GM18507 (cell line): Measurements from ENCODE around the gene AGO1.
A peak's percentile ranks its signal among the peaks of the same experiment; 100 is the strongest.
"Not testable (repeated sequence)": the region's sequence is repeated elsewhere in the genome, so short reads cannot be mapped to it uniquely, and the experiment has no call there.

Experiments used
- DNase-seq: peaks from one replicate; pipeline ENCODE4 v3.0.0; 2011; ENCODE audit warnings: low read depth; ENCODE audit not compliant: insufficient read length; ENCODE audit errors: extremely low spot score
- FAIRE-seq: peaks from 2 replicates; lab custom pipeline; 2011; peaks lifted over from hg19 to GRCh38; lab: Jason Lieb, UNC

Gene AGO1

GRCh38 chr1:35958558-35958957, 75.5 kb downstream of the AGO1 start:
- FAIRE-seq (no peak), DNase-seq (no peak)

GRCh38 chr1:35959304-35959703, 76.3 kb downstream of the AGO1 start:
- FAIRE-seq (no peak), DNase-seq (no peak)

DNA sequence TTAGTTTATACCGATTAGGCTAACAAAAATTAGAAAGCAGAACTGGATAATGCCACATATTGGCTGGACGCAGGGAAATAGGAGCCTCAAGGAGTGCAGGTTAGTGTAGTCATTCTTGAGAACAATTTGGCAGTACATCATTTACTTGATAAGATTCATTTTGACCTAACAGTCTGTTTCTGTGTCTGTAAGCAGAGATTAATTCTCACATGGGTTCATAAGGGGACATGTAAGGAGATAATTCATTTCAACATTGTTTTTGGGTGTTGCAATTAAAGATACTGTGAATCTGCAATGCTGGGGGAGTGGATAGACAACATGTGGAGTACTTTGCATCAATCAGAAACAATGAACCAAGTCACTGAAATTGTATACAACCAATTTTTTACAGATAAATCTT, 79.9 kb downstream of the AGO1 start:
- DNase-seq: no peak
- no peak for FAIRE-seq

DNA sequence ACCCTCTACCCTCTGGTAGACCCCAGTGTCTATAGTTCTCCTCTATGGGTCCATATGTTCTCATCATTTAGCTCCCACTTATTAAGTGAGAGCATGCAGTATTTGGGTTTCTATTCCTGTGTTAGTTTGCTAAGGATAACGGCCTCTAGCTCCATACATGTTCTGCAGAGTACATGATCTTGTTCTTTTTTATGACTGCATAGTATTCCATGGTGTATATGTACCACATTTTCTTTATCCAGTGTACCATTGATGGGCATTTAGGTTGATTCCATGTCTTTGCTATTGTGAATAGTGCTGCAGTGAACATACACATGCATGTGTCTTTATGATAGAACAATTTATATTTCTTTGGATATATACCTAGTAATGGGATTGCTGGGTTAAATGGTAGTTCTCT, 81.3 kb downstream of the AGO1 start:
- not testable (repeated sequence) for DNase-seq, FAIRE-seq

GRCh38 chr1:35968396-35968795, 85.4 kb downstream of the AGO1 start:
- no peak for DNase-seq
- no peak for FAIRE-seq

DNA sequence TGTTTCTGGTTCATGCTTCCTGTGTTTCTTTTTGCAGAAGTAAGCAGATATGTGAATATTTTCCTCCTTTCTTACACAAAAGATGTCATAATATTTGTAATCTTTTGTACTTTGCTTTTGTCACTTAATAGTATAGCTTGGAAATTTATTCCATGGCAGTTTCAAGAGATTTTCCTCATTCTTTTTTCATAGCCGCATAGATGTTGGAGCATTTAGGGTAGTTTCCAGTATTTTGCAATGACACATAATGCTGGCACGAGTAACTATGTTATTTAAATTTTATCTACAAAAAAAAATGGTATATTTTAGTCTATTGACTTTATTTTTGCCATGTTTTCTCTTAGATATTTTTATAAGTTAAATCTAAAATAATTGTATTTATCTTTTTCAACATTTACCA, 88.6 kb downstream of the AGO1 start:
- DNase-seq: no peak
- FAIRE-seq: no peak

- not testable (repeated sequence) for DNase-seq, FAIRE-seq
Measured at GRCh38 chr1:35972631-35973030, 89.6 kb downstream of the AGO1 start.

- peak; percentile 47 for FAIRE-seq
- no peak for DNase-seq
Measured at GRCh38 chr1:35980090-35980489, 97.1 kb downstream of the AGO1 start.
